Kidney (tissue), 14 donors: ENCODE data around the gene ZNF121. TPM values are rescaled to one million over a fixed set of nuclear protein-coding genes. Genes with fewer than 3 reads are reported as not detected.

Source experiments
- DNase-seq, 5 donors: peaks; one replicate each; pipeline ENCODE4 v3.0.0-alpha.2; 2013 to 2020
- FAIRE-seq: peaks from 2 replicates; lab custom pipeline; 2012; peaks lifted over from hg19 to GRCh38; lab: Jason Lieb, UNC
- H3K27ac ChIP-seq, 2 donors: one replicate each; pipeline ENCODE4 v1.7.0; 2013; ENCODE audit warnings: low read depth in 2 of 2, low read length in 2 of 2, inconsistent platforms in 1 of 2
- H3K27me3 ChIP-seq: one replicate; pipeline ENCODE4 v1.7.1; 2013; ENCODE audit warnings: low read length, inconsistent platforms; ENCODE audit not compliant: control insufficient read depth, insufficient read depth
- H3K36me3 ChIP-seq, 3 donors: one replicate each; pipeline versions ENCODE4 v1.7.0 to v1.7.1; 2013; ENCODE audit warnings: low read length in 3 of 3, control low read depth in 1 of 3, inconsistent platforms in 1 of 3; ENCODE audit not compliant: insufficient read depth in 3 of 3, control insufficient read depth in 2 of 3
- H3K4me1 ChIP-seq, 3 donors: one replicate each; pipeline versions ENCODE4 v1.7.0 to v1.7.1; 2013; ENCODE audit warnings: low read length in 3 of 3, inconsistent platforms in 1 of 3, low read depth in 1 of 3; ENCODE audit not compliant: control insufficient read depth in 2 of 3, insufficient read depth in 2 of 3
- H3K4me3 ChIP-seq, 3 donors: one replicate each; pipeline versions ENCODE4 v1.7.0 to v1.8.1; 2013; ENCODE audit warnings: low read length in 3 of 3, control low read depth in 1 of 3, inconsistent platforms in 1 of 3
- H3K9ac ChIP-seq, 3 donors: one replicate each; pipeline versions ENCODE4 v1.7.0 to v1.7.1; 2013; ENCODE audit warnings: low read length in 3 of 3, control low read depth in 1 of 3, inconsistent platforms in 1 of 3
- H3K9me3 ChIP-seq, 3 donors: one replicate each; pipeline versions ENCODE4 v1.7.0 to v1.7.1; 2013; ENCODE audit warnings: low read length in 3 of 3, control low read depth in 1 of 3, inconsistent platforms in 1 of 3; ENCODE audit not compliant: control insufficient read depth in 2 of 3, insufficient read depth in 1 of 3
- CTCF ChIP-seq: IDR thresholded peaks from 3 replicates; pipeline ENCODE4 v1.5.1; 2012; ENCODE audit warnings: mild to moderate bottlenecking, moderate library complexity, borderline replicate concordance; ENCODE audit not compliant: insufficient read depth; ENCODE audit errors: extremely low read depth
- intact Hi-C: fragments of 100-400 bp; cut with DNase I; formaldehyde crosslinking; loops from one replicate; pipeline ENCODE4 v1.11.1; 2022
- polyA plus RNA-seq: library from polyadenylated mRNA; stranded (reverse); fragments of 350-450 nt; fragmentation: Illumina TruSeq; extraction: RNeasy Lipid Tissue Mini Kit (QIAGEN cat#74804); gene quantifications from one replicate; pipeline ENCODE4 v1.2.3, GENCODE V29; 2014; ENCODE audit warnings: low read depth, low replicate concordance; ENCODE audit not compliant: insufficient read depth
- total RNA-seq: library from RNA; stranded (reverse); fragmentation: NEBNext Ultra II Directional; extraction: Animal tissue kit (Norgen Biotek cat#: 25700); gene quantifications from one replicate; pipeline ENCODE4 v1.2.1, GENCODE V29; 2021
- donor health status: control.
- donor health status: control.
- donor health status: control.
- donor health status: control.
- donor health status: control.
- donor health status: DM: yes; HTN: yes; CAD: no.
- donor health status: Normal renal cell carcinoma (clear cell type).

The ZNF121 gene
- total and polyA plus RNA-seq, 2 donors from 2014 or later, result 2.8 to 40.3 TPM

GRCh38 chr19:9621156-9622037 is 37.1 kb upstream of the ZNF121 start, which contains the start of gene ZNF561:
ZNF561 (minus strand) TSS chr19:9621232; CDS start chr19:9619456, 1,776 bp downstream.
- H3K27me3 ChIP-seq, result no peaks in the 10 kb centered on the region
- peaks cover 3 to 13% (median 9%) of the 10 kb centered on the region in 3 donors for H3K4me1 ChIP-seq
- H3K36me3 ChIP-seq, result peaks cover 12 to 17% (median 12%) of the 10 kb centered on the region in 3 donors
- H3K27ac ChIP-seq, result peak within 1 kb of the TSS; percentile 91 to 98
- DNase-seq (peak; percentile 92 to 95 (median 94)), FAIRE-seq (no peak)
- peak within 1 kb of the TSS; percentile 91 to 100 (median 98) for H3K4me3 ChIP-seq
- intact Hi-C loops, result loop anchor here (10.0 kb wide), 1 partner anchor 163 kb away; no protein-coding TSS in a partner anchor
- no peak for TF ChIP-seq CTCF
- peak within 1 kb of the TSS; percentile 74 to 98 (median 98) for H3K9ac ChIP-seq
- H3K9me3 ChIP-seq, result peaks cover 0 to 2% (median 0%) of the 10 kb centered on the region in 3 donors

GRCh38 chr19:9620842-9621155 is 36.5 kb upstream of the ZNF121 start:
- DNase-seq, result no peak
- Histone ChIP-seq H3K9ac (peak overlapping the region; percentile 74 to 98 (median 98)), H3K27ac (peak overlapping the region; percentile 91 to 98), H3K9me3 (peaks cover 0 to 2% (median 0%) of the 10 kb centered on the region in 3 donors), H3K36me3 (peaks cover 12 to 23% (median 15%) of the 10 kb centered on the region in 3 donors), H3K4me3 (peak overlapping the region; percentile 91 to 100 (median 98)), H3K27me3 (no peaks in the 10 kb centered on the region), H3K4me1 (peaks cover 3 to 13% (median 9%) of the 10 kb centered on the region in 3 donors)
- no peak for FAIRE-seq
- intact Hi-C loops, result loop anchor here (10.0 kb wide), 1 partner anchor 164 kb away; no protein-coding TSS in a partner anchor
- no peak for TF ChIP-seq CTCF

- H3K27me3 ChIP-seq, result no peaks in the 10 kb centered on the region
- no peak overlapping the region for H3K27ac ChIP-seq
- H3K9ac ChIP-seq, result no peak overlapping the region
- DNase-seq, result no peak
- no peak for FAIRE-seq
- peaks cover 28 to 67% (median 43%) of the 10 kb centered on the region in 3 donors for H3K36me3 ChIP-seq
- H3K4me3 ChIP-seq, result no peak overlapping the region
- peaks cover 0 to 5% (median 2%) of the 10 kb centered on the region in 3 donors for H3K4me1 ChIP-seq
- intact Hi-C loops, result no loop called here
- TF ChIP-seq CTCF, result no peak
- peaks cover 3 to 23% (median 3%) of the 10 kb centered on the region in 3 donors for H3K9me3 ChIP-seq
Observed at GRCh38 chr19:9615844-9616243, 31.5 kb upstream of the ZNF121 start.
